HCT116 (cell line): Measurements from ENCODE around the gene KRT86.
"Not testable (repeated sequence)": the region's sequence is repeated elsewhere in the genome, so short reads cannot be mapped to it uniquely, and the experiment has no call there.

ENCODE experiments used
- CTCF ChIP-seq, 3 experiments: fragments of 200-600 bp in 1 of 3; sonication (generic) in 1 of 3; IDR thresholded peaks in 2 of 3; conservative IDR thresholded peaks in 1 of 3; 2 replicates each; pipeline ENCODE4 v1.5.1; 2012 to 2017; ENCODE audit warnings: low read depth in 2 of 3, low read length in 2 of 3, antibody characterized with exemption in 1 of 3, borderline replicate concordance in 1 of 3, control low read depth in 1 of 3, mild to moderate bottlenecking in 1 of 3, mixed read lengths in 1 of 3, mixed run types in 1 of 3, moderate library complexity in 1 of 3; ENCODE audit not compliant: insufficient read depth in 1 of 3
- JUND ChIP-seq: IDR thresholded peaks from 2 replicates; pipeline ENCODE4 v1.6.1; 2012
- POLR2A ChIP-seq: IDR thresholded peaks from 2 replicates; pipeline ENCODE4 v1.7.0; 2011; ENCODE audit warnings: borderline replicate concordance; ENCODE audit not compliant: insufficient read depth, insufficient read length; ENCODE audit errors: extremely low read depth
- TF ChIP-seq, protein P1 (sequence below): IDR thresholded peaks from 2 replicates; pipeline ENCODE4 v1.6.1; 2012

DNA sequence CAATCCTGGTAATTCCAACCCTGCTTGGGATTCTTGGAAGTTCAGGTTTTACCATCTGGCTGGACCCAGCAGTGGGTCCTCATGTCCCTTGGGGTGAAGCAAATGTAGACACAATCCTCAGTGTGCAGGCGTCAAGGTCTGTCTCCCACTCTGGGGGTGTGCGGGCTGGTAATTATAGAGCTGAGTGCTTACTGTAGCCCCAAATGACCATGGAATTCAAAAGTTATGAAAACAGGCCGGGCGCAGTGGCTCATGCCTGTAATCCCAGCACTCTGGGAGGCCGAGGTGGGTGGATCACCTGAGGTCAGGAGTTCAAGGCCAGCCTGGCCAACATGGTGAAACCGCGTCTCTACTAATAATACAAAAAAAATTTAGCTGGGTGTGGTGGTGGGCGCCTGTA is 70.6 kb downstream of the KRT86 start:
- TF ChIP-seq JUND; CTCF (IDR thresholded peaks at IDR 0.05 in 2 of 3, conservative IDR thresholded peaks at IDR 0.05 in 1 of 3; ENCODE audit: borderline replicate concordance in 1 of 3, insufficient read depth in 1 of 3, low read depth in 2 of 3, low read length in 2 of 3); POLR2A: not testable (repeated sequence)
- TF ChIP-seq, protein P1, sequence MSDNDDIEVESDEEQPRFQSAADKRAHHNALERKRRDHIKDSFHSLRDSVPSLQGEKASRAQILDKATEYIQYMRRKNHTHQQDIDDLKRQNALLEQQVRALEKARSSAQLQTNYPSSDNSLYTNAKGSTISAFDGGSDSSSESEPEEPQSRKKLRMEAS, result not testable (repeated sequence)
